A673 (cell line): ENCODE data around the gene CLCF1. TPM values are rescaled to one million over a fixed set of nuclear protein-coding genes. Genes with fewer than 3 reads are reported as not detected.
A peak's percentile ranks its signal among the peaks of the same experiment; 100 is the strongest.

Experiments
- BruUV-seq: library from RNA; stranded (reverse); fragments of 400-500 nt; replicated peaks from 2 replicates; lab custom pipeline; 2021; lab: Mats Ljungman, UMichigan
- CTCF ChIA-PET: fragments of 300-600 bp; sonication (Branson Sonifier 250); formaldehyde crosslinking; loops from one replicate; lab custom pipeline; 2022; ENCODE audit warnings: antibody characterized with exemption; lab: Charles Lee
- POLR2A ChIA-PET: fragments of 300-600 bp; sonication (Branson Sonifier 250); formaldehyde crosslinking; loops from one replicate; lab custom pipeline; 2022; ENCODE audit warnings: antibody characterized with exemption; ENCODE audit not compliant: low non-redundant PET; lab: Charles Lee
- DNase-seq: peaks from one replicate; pipeline ENCODE4 v3.0.0-alpha.2; 2015; ENCODE audit warnings: low spot score
- H3K27ac ChIP-seq: fragments of 200-600 bp; sonication (generic); 2 replicates; pipeline ENCODE4 v1.5.1; 2016; ENCODE audit warnings: mixed run types, low read depth, mild to moderate bottlenecking, mixed read lengths, antibody characterized with exemption, low read length; ENCODE audit not compliant: poor library complexity, severe bottlenecking
- H3K27me3 ChIP-seq: fragments of 200-600 bp; sonication (generic); replicated peaks from 2 replicates; pipeline ENCODE4 v1.6.1; 2017; ENCODE audit warnings: mixed run types, low read depth, mild to moderate bottlenecking, mixed read lengths, antibody characterized with exemption, low read length; ENCODE audit not compliant: insufficient read depth, poor library complexity
- H3K36me3 ChIP-seq: fragments of 200-600 bp; sonication (generic); 2 replicates; pipeline ENCODE4 v1.6.1; 2016; ENCODE audit warnings: mixed run types, mild to moderate bottlenecking, mixed read lengths, antibody characterized with exemption, low read length; ENCODE audit not compliant: insufficient read depth, poor library complexity, severe bottlenecking
- H3K4me1 ChIP-seq: fragments of 200-600 bp; sonication (generic); 2 replicates; pipeline ENCODE4 v1.6.1; 2017; ENCODE audit warnings: mixed run types, mild to moderate bottlenecking, mixed read lengths, antibody characterized with exemption, low read length; ENCODE audit not compliant: insufficient read depth, poor library complexity, severe bottlenecking
- H3K4me3 ChIP-seq: fragments of 200-600 bp; sonication (generic); 2 replicates; pipeline ENCODE4 v1.5.1; 2016; ENCODE audit warnings: low read depth, mixed run types, mild to moderate bottlenecking, mixed read lengths, low read length; ENCODE audit not compliant: poor library complexity, severe bottlenecking
- H3K9me3 ChIP-seq: fragments of 200-600 bp; sonication (generic); 2 replicates; pipeline ENCODE4 v1.6.1; 2016; ENCODE audit warnings: mixed run types, low read depth, mild to moderate bottlenecking, mixed read lengths, antibody characterized with exemption, low read length; ENCODE audit not compliant: poor library complexity, severe bottlenecking
- EZH2 ChIP-seq: fragments of 200-600 bp; sonication (generic); IDR thresholded peaks from 2 replicates; pipeline ENCODE4 v1.6.1; 2017; ENCODE audit warnings: borderline replicate concordance, low read depth, mild to moderate bottlenecking, mixed read lengths, antibody characterized with exemption, low read length; ENCODE audit not compliant: poor library complexity, severe bottlenecking
- intact Hi-C: fragments of 100-400 bp; cut with micrococcal nuclease; formaldehyde crosslinking; loops from one replicate; pipeline ENCODE4 v1.10.0; 2022; ENCODE audit not compliant: unreplicated experiment
- total RNA-seq: library from RNA; stranded (reverse); gene quantifications from 2 replicates; pipeline ENCODE4 v1.2.3, GENCODE V29; 2021
- TF ChIP-seq, protein P1 (sequence below): fragments of 300-800, 200-600 bp; sonication (generic); conservative IDR thresholded peaks from 2 replicates; pipeline ENCODE4 v1.5.1; 2017; ENCODE audit warnings: low read depth, mild to moderate bottlenecking, antibody characterized with exemption, low read length, moderate library complexity, mixed read lengths

CLCF1 gene
- total RNA-seq, 1 experiment from 2014 or later, result 0.69 TPM

DNA sequence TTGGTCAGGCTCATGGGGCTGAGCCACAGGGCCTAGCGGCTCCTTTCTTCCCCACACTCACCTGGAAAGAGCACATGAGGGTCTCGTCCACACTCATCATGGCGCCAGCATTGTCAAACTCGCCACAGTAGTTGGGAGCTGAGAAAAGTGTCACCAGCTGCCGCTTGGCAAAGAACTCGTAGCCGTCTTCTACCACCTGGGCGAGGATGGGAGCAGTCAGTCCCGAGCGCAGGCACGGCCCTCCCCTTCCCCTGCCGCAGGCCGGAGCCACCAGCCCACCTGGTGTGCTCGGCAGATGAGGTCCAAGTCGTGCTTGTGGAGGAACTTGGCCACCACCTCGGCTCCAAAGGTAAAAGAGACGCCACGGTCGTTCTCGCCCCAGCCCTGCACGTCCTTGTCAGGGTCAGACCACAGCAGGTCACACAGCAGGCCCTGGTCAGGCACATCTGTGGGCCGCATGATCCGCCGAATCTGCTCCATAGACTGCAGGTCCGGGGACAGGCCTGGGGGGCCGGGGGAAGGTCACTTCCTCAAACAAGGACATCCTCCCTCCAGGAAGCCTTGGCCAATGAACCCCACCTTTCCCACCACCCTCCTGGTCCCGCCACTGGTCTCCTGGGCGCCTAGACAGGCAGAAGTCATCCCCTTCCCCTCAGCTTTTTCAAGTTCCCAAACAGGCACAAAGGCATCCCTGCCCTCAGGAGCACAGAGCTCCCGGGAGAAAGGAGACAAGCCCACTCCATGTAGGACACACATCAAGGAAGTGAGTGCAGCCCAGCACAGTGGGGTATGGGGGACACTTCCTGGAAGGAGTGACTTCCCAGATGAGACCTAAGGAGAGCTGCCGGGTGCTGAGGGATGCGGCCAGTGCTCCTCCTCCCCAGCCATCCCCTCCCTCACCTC is 25.5 kb upstream of the CLCF1 start:
- no peak for TF ChIP-seq EZH2
- TF ChIP-seq, protein P1, sequence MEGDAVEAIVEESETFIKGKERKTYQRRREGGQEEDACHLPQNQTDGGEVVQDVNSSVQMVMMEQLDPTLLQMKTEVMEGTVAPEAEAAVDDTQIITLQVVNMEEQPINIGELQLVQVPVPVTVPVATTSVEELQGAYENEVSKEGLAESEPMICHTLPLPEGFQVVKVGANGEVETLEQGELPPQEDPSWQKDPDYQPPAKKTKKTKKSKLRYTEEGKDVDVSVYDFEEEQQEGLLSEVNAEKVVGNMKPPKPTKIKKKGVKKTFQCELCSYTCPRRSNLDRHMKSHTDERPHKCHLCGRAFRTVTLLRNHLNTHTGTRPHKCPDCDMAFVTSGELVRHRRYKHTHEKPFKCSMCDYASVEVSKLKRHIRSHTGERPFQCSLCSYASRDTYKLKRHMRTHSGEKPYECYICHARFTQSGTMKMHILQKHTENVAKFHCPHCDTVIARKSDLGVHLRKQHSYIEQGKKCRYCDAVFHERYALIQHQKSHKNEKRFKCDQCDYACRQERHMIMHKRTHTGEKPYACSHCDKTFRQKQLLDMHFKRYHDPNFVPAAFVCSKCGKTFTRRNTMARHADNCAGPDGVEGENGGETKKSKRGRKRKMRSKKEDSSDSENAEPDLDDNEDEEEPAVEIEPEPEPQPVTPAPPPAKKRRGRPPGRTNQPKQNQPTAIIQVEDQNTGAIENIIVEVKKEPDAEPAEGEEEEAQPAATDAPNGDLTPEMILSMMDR, result no peak
- no peaks in the 10 kb centered on the region for H3K9me3 ChIP-seq
- intact Hi-C loops, result no loop called here
- H3K27ac ChIP-seq, result no peak overlapping the region
- H3K27me3 ChIP-seq, result no peaks in the 10 kb centered on the region
- no peak for DNase-seq
- no peak overlapping the region for H3K4me3 ChIP-seq
- ChIA-PET POLR2A (no interaction called here), CTCF (no interaction called here)
- H3K36me3 ChIP-seq, result peaks cover 58% of the 10 kb centered on the region
- peaks cover 21% of the 10 kb centered on the region for H3K4me1 ChIP-seq
- no TSS peak for BruUV-seq

DNA sequence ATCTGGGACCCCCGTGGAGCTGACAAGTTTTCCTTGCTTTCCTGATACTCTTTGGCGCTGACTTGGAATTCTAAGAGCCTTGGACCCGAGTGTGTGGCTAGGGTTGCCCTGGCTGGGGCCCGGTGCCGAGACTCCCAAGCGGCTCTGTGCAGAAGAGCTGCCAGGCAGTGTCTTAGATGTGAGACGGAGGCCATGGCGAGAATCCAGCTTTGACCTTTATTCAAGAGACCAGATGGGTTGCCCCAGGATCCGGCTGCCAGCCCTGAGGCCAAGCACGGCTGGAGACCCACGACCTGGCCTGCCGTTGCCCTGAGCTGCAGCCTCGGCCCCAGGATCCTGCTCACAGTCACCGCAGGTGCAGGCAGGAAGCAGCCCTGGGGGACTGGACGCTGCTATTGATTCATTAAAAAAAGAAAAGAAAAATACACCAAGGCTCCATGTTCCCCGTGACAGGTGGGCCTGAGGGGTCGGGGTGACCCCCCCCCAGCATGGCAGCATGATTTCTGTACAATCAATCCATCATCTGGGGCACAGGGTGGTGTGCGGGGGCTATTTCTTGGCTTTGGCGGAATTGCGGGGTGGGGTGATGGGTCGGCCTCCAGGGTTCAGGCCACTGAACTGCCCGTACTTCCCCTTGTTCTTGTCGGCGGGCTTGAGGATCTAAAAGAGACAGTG is 24.7 kb upstream of the CLCF1 start:
- Histone ChIP-seq H3K9me3 (no peaks in the 10 kb centered on the region), H3K4me1 (peaks cover 21% of the 10 kb centered on the region), H3K4me3 (no peak overlapping the region), H3K36me3 (peaks cover 61% of the 10 kb centered on the region), H3K27me3 (no peaks in the 10 kb centered on the region), H3K27ac (peak overlapping the region; percentile 11)
- intact Hi-C loops, result no loop called here
- ChIA-PET CTCF (interaction anchor here (0.7 kb wide), 1 partner anchor 28 kb away, joined by 4 read pairs; no protein-coding TSS in a partner anchor), POLR2A (interaction anchor here (0.6 kb wide), 1 partner anchor 113 kb away, joined by 3 read pairs; no protein-coding TSS in a partner anchor)
- BruUV-seq, result TSS peak; percentile 60
- no peak for DNase-seq
- TF ChIP-seq, protein P1, result no peak
- TF ChIP-seq EZH2, result no peak

DNA sequence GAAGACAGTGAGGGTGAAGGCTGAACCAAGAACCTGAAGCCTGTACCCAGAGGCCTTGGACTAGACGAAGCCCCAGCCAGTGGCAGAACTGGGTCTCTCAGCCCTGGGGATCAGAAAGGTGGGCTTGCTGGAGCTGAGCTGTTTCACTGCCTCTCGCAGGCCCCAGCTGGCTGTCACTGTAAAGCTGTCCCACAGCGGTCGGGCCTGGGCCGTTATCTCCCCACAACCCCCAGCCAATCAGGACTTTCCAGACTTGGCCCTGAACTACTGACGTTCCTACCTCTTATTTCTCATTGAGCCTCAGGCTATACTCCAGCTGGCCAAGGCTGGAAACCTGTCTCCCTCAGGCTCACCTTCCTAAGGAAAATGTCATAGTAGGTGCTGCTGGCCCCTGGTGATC is 24.1 kb upstream of the CLCF1 start:
- Histone ChIP-seq H3K27me3 (no peaks in the 10 kb centered on the region), H3K4me3 (no peak overlapping the region), H3K9me3 (no peaks in the 10 kb centered on the region), H3K4me1 (peaks cover 23% of the 10 kb centered on the region), H3K36me3 (peaks cover 61% of the 10 kb centered on the region), H3K27ac (peak overlapping the region; percentile 11)
- intact Hi-C loops, result no loop called here
- no peak for TF ChIP-seq EZH2
- ChIA-PET POLR2A (interaction anchor here (0.6 kb wide), 1 partner anchor 114 kb away, joined by 3 read pairs; no protein-coding TSS in a partner anchor), CTCF (interaction anchor here (0.7 kb wide), 1 partner anchor 27 kb away, joined by 4 read pairs; no protein-coding TSS in a partner anchor)
- no peak for DNase-seq
- no TSS peak for BruUV-seq
